HEK293 (cell line): ENCODE data around the gene CCDC24.
A peak's percentile ranks its signal among the peaks of the same experiment; 100 is the strongest.

ENCODE experiments used
- CTCF ChIA-PET: fragments of 350-600 bp; formaldehyde crosslinking; extraction: SDS; loops from one replicate; lab custom pipeline; 2021; ENCODE audit warnings: antibody characterized with exemption; lab: Yijun Ruan, JAX
- POLR2A ChIA-PET: fragments of 300-600 bp; formaldehyde crosslinking; extraction: SDS; loops from one replicate; lab custom pipeline; 2020; ENCODE audit warnings: antibody characterized with exemption, inconsistent platforms; lab: Yijun Ruan, JAX
- H3K27ac ChIP-seq: fragments of 200-500 bp; sonication (Bioruptor generic); 2 replicates; pipeline ENCODE4 v1.5.1; 2014; ENCODE audit warnings: low read depth, low read length, control low read depth, inconsistent platforms; ENCODE audit errors: extremely low read depth
- H3K36me3 ChIP-seq, 2 experiments: fragments of 200-500 bp in 1 of 2; sonication (Bioruptor generic) in 1 of 2; 1 replicate in 1 of 2; 2 replicates in 1 of 2; pipeline ENCODE4 v1.5.1; 2014 to 2017; ENCODE audit warnings: inconsistent platforms in 2 of 2, low read length in 2 of 2; ENCODE audit not compliant: control insufficient read depth in 2 of 2, insufficient read depth in 1 of 2
- H3K4me1 ChIP-seq: fragments of 200-500 bp; sonication (Bioruptor generic); 2 replicates; pipeline ENCODE4 v1.5.1; 2014; ENCODE audit warnings: mild to moderate bottlenecking, low read length, inconsistent platforms; ENCODE audit not compliant: control insufficient read depth, insufficient read depth
- H3K4me3 ChIP-seq: 2 replicates; pipeline ENCODE4 v1.5.1; 2011; ENCODE audit warnings: low read depth, mild to moderate bottlenecking, control low read depth, low read length, moderate library complexity
- H3K9me3 ChIP-seq: fragments of 200-500 bp; sonication (Bioruptor generic); 2 replicates; pipeline ENCODE4 v1.5.1; 2014; ENCODE audit warnings: low read depth, low read length, inconsistent platforms; ENCODE audit not compliant: control insufficient read depth, insufficient read depth
- AEBP2 ChIP-seq: fragments of 450-650 bp; formaldehyde crosslinking; IDR thresholded peaks from 2 replicates; pipeline ENCODE4 v1.5.1; 2016; ENCODE audit warnings: missing biosample characterization, missing genetic modification characterization, borderline replicate concordance
- GLIS1 ChIP-seq: fragments of 450-650 bp; formaldehyde crosslinking; IDR thresholded peaks from 2 replicates; pipeline ENCODE4 v1.5.1; 2016; ENCODE audit warnings: missing biosample characterization, missing genetic modification characterization
- KLF16 ChIP-seq: fragments of 450-650 bp; formaldehyde crosslinking; IDR thresholded peaks from 2 replicates; pipeline ENCODE4 v1.5.1; 2017; ENCODE audit warnings: missing biosample characterization, missing genetic modification characterization
- PRDM1 ChIP-seq: fragments of 450-650 bp; formaldehyde crosslinking; IDR thresholded peaks from 2 replicates; pipeline ENCODE4; 2016; ENCODE audit warnings: missing biosample characterization, missing genetic modification characterization
- WT1 ChIP-seq: fragments of 450-650 bp; formaldehyde crosslinking; IDR thresholded peaks from 2 replicates; pipeline ENCODE4 v1.5.1; 2016; ENCODE audit warnings: missing biosample characterization, missing genetic modification characterization
- ZBTB17 ChIP-seq: fragments of 450-650 bp; formaldehyde crosslinking; IDR thresholded peaks from 2 replicates; pipeline ENCODE4 v1.5.1; 2016; ENCODE audit warnings: missing biosample characterization, missing genetic modification characterization
- ZBTB20 ChIP-seq: fragments of 450-650 bp; formaldehyde crosslinking; IDR thresholded peaks from 2 replicates; pipeline ENCODE4 v1.5.1; 2016; ENCODE audit warnings: missing biosample characterization, missing genetic modification characterization
- ZFP3 ChIP-seq: fragments of 450-650 bp; formaldehyde crosslinking; IDR thresholded peaks from 2 replicates; pipeline ENCODE4 v1.5.1; 2016; ENCODE audit warnings: low read depth, missing biosample characterization, missing genetic modification characterization
- ZIC2 ChIP-seq: fragments of 450-650 bp; formaldehyde crosslinking; IDR thresholded peaks from 2 replicates; pipeline ENCODE4 v1.5.1; 2016; ENCODE audit warnings: missing biosample characterization, missing genetic modification characterization
- ZNF121 ChIP-seq: fragments of 450-650 bp; formaldehyde crosslinking; IDR thresholded peaks from 2 replicates; pipeline ENCODE4 v1.5.1; 2016; ENCODE audit warnings: missing biosample characterization, missing genetic modification characterization
- ZNF202 ChIP-seq: fragments of 450-650 bp; formaldehyde crosslinking; IDR thresholded peaks from 2 replicates; pipeline ENCODE4 v1.5.1; 2016; ENCODE audit warnings: missing biosample characterization, missing genetic modification characterization, borderline replicate concordance
- ZNF211 ChIP-seq: fragments of 450-650 bp; formaldehyde crosslinking; IDR thresholded peaks from 2 replicates; pipeline ENCODE4 v1.5.1; 2016; ENCODE audit warnings: low read depth, missing biosample characterization, missing genetic modification characterization
- ZNF37A ChIP-seq: fragments of 450-650 bp; IDR thresholded peaks from 2 replicates; pipeline ENCODE4 v1.5.1; 2018; ENCODE audit warnings: missing biosample characterization, missing genetic modification characterization
- ZNF404 ChIP-seq: fragments of 450-650 bp; formaldehyde crosslinking; IDR thresholded peaks from 2 replicates; pipeline ENCODE4 v1.5.1; 2017; ENCODE audit warnings: missing biosample characterization, missing genetic modification characterization
- ZNF423 ChIP-seq: fragments of 450-650 bp; formaldehyde crosslinking; IDR thresholded peaks from 2 replicates; pipeline ENCODE4 v1.5.1; 2016; ENCODE audit warnings: missing biosample characterization, missing genetic modification characterization
- ZNF449 ChIP-seq: fragments of 450-650 bp; formaldehyde crosslinking; IDR thresholded peaks from 2 replicates; pipeline ENCODE4 v1.5.1; 2017; ENCODE audit warnings: missing biosample characterization, mild to moderate bottlenecking, missing genetic modification characterization, moderate library complexity
- ZNF529 ChIP-seq: fragments of 450-650 bp; formaldehyde crosslinking; IDR thresholded peaks from 2 replicates; pipeline ENCODE4 v1.5.1; 2017; ENCODE audit warnings: missing genetic modification characterization, missing biosample characterization; ENCODE audit not compliant: insufficient replicate concordance
- ZNF610 ChIP-seq: fragments of 450-650 bp; formaldehyde crosslinking; IDR thresholded peaks from 2 replicates; pipeline ENCODE4 v1.5.1; 2016; ENCODE audit warnings: missing biosample characterization, missing genetic modification characterization, borderline replicate concordance
- ZNF664 ChIP-seq: fragments of 450-650 bp; formaldehyde crosslinking; IDR thresholded peaks from 2 replicates; pipeline ENCODE4 v1.5.1; 2016; ENCODE audit warnings: missing biosample characterization, missing genetic modification characterization
- ZNF704 ChIP-seq: fragments of 450-650 bp; formaldehyde crosslinking; IDR thresholded peaks from 2 replicates; pipeline ENCODE4 v1.5.1; 2016; ENCODE audit warnings: missing biosample characterization, missing genetic modification characterization
- ZSCAN30 ChIP-seq: fragments of 450-650 bp; IDR thresholded peaks from 2 replicates; pipeline ENCODE4 v1.5.1; 2018; ENCODE audit warnings: missing biosample characterization, mild to moderate bottlenecking, missing genetic modification characterization, moderate library complexity
- ZXDB ChIP-seq: fragments of 450-650 bp; formaldehyde crosslinking; IDR thresholded peaks from 2 replicates; pipeline ENCODE4 v1.5.1; 2016; ENCODE audit warnings: missing biosample characterization, missing genetic modification characterization

CCDC24 gene

GRCh38 chr1:43984855-43985254 lies 6.5 kb upstream of the CCDC24 start (continued):
- no peak for TF ChIP-seq ZNF404 (tag by site-specific recombination)
- TF ChIP-seq ZNF121 (tag by site-specific recombination), result no peak
- TF ChIP-seq WT1 (tag by site-specific recombination), result no peak
- TF ChIP-seq ZNF529 (tag by site-specific recombination), result no peak
- no peak for TF ChIP-seq AEBP2 (tag by site-specific recombination)
- TF ChIP-seq KLF16 (tag by site-specific recombination), result no peak

GRCh38 chr1:43985984-43986595 lies 5.3 kb upstream of the CCDC24 start:
- Histone ChIP-seq H3K4me3 (no peak overlapping the region), H3K9me3 (no peaks in the 10 kb centered on the region), H3K27ac (no peak overlapping the region), H3K4me1 (no peaks in the 10 kb centered on the region), H3K36me3 (peaks cover 0 to 68% of the 10 kb centered on the region in 2 experiments; a peak in 2 of 3 replicates)
- ChIA-PET CTCF (interaction anchor here (0.5 to 1.5 kb wide), 2 partner anchors 222 to 926 kb away, joined by 3 read pairs; no protein-coding TSS in a partner anchor), POLR2A (no interaction called here)
- no peak for TF ChIP-seq ZNF211 (tag by site-specific recombination)
- no peak for TF ChIP-seq ZBTB20 (tag by site-specific recombination)
- TF ChIP-seq ZNF664, result peak; percentile 92
- TF ChIP-seq ZXDB (tag by site-specific recombination), result no peak
- TF ChIP-seq ZSCAN30, result no peak
- TF ChIP-seq ZNF202 (tag by site-specific recombination), result no peak
- no peak for TF ChIP-seq ZNF37A
- TF ChIP-seq ZNF610 (tag by site-specific recombination), result no peak

GRCh38 chr1:43986712-43987111 lies 4.7 kb upstream of the CCDC24 start:
- Histone ChIP-seq H3K9me3 (no peaks in the 10 kb centered on the region), H3K4me3 (no peak overlapping the region), H3K4me1 (no peaks in the 10 kb centered on the region), H3K36me3 (peaks cover 0 to 62% of the 10 kb centered on the region in 2 experiments; a peak in 2 of 3 replicates), H3K27ac (no peak overlapping the region)
- no peak for TF ChIP-seq ZFP3
- peak; percentile 79 for TF ChIP-seq PRDM1 (tag by site-specific recombination)
- ChIA-PET CTCF (interaction anchor here (1.4 to 1.5 kb wide), 2 partner anchors 18 to 223 kb away, joined by 3 to 4 read pairs; no protein-coding TSS in a partner anchor), POLR2A (no interaction called here)

- Histone ChIP-seq H3K36me3 (peaks cover 0 to 57% of the 10 kb centered on the region in 2 experiments; a peak in 2 of 3 replicates), H3K4me1 (no peaks in the 10 kb centered on the region), H3K4me3 (no peak overlapping the region), H3K27ac (no peak overlapping the region), H3K9me3 (no peaks in the 10 kb centered on the region)
- ChIA-PET POLR2A (interaction anchor here (0.6 to 1.4 kb wide), 3 partner anchors 12 to 84 kb away, joined by 3 to 5 read pairs (median 3); partner anchors contain the start of gene ATP6V0B), CTCF (interaction anchor here (1.4 to 1.5 kb wide), 2 partner anchors 18 to 223 kb away, joined by 3 to 4 read pairs; no protein-coding TSS in a partner anchor)
- TF ChIP-seq GLIS1 (tag by site-specific recombination) (peak; percentile 78), ZNF423 (peak; percentile 35; the same call in 1 of the 2 replicates), ZNF704 (no peak), ZIC2 (tag by site-specific recombination) (peak; percentile 82), ZBTB17 (tag by site-specific recombination) (peak; percentile 94), ZNF449 (tag by site-specific recombination) (no peak)
- TF ChIP-seq, all 188 proteins: peak for 4
Observed at GRCh38 chr1:43987159-43987902, 4.1 kb upstream of the CCDC24 start.
